CD4-positive, alpha-beta memory T cell (primary cell): ENCODE measurements around the gene LCE7A. TPM values are rescaled to one million over a fixed set of nuclear protein-coding genes. Genes with fewer than 3 reads are reported as not detected.

Experiments
- CTCF ChIA-PET: fragments of 350-600 bp; sonication (Branson Sonifier 250); formaldehyde crosslinking; loops from one replicate; lab custom pipeline; 2021; ENCODE audit warnings: inconsistent platforms; ENCODE audit not compliant: partially characterized antibody; lab: Charles Lee
- POLR2A ChIA-PET: fragments of 350-600 bp; sonication (Branson Sonifier 250); formaldehyde crosslinking; loops from one replicate; lab custom pipeline; 2021; ENCODE audit not compliant: partially characterized antibody; lab: Charles Lee
- DNase-seq, 5 donors: peaks; one replicate each; pipeline versions ENCODE4 v3.0.0 to v3.0.0-alpha.2; 2020 to 2022; ENCODE audit warnings: mixed read lengths in 1 of 5
- H3K27ac ChIP-seq: one replicate; pipeline ENCODE4 v1.7.0; 2013; ENCODE audit warnings: low read depth, low read length
- H3K27me3 ChIP-seq: 2 replicates; pipeline ENCODE4 v1.7.0; 2013; ENCODE audit warnings: mild to moderate bottlenecking, low read length, moderate library complexity; ENCODE audit not compliant: insufficient read depth
- H3K36me3 ChIP-seq: 2 replicates; pipeline ENCODE4 v1.7.0; 2013; ENCODE audit warnings: mild to moderate bottlenecking, low read length, moderate library complexity; ENCODE audit not compliant: insufficient read depth
- H3K4me1 ChIP-seq: 2 replicates; pipeline ENCODE4 v1.7.0; 2013; ENCODE audit warnings: mild to moderate bottlenecking, low read length, moderate library complexity; ENCODE audit not compliant: insufficient read depth
- H3K4me3 ChIP-seq, 2 donors: one replicate each; pipeline ENCODE4 v1.7.0; 2013; ENCODE audit warnings: low read length in 2 of 2, mild to moderate bottlenecking in 1 of 2
- H3K9me3 ChIP-seq, 2 donors: one replicate each; pipeline ENCODE4 v1.7.0; 2013; ENCODE audit warnings: low read length in 2 of 2, control low read depth in 1 of 2; ENCODE audit not compliant: control insufficient read depth in 1 of 2
- H3K27ac Mint-ChIP-seq, 7 donors: one replicate each; pipeline ENCODE4 v1.8.0; 2020 to 2021; ENCODE audit warnings: mixed read lengths in 7 of 7, mild to moderate bottlenecking in 6 of 7, inconsistent platforms in 3 of 7, moderate library complexity in 3 of 7
- H3K27me3 Mint-ChIP-seq, 2 donors: one replicate each; pipeline ENCODE4 v1.8.0; 2020 to 2021; ENCODE audit warnings: mixed read lengths in 2 of 2
- H3K36me3 Mint-ChIP-seq, 2 donors: one replicate each; pipeline ENCODE4 v1.8.0; 2020 to 2021; ENCODE audit warnings: mixed read lengths in 2 of 2, inconsistent platforms in 1 of 2, mild to moderate bottlenecking in 1 of 2
- H3K4me1 Mint-ChIP-seq, 4 donors: one replicate each; pipeline ENCODE4 v1.8.0; 2020 to 2021; ENCODE audit warnings: mixed read lengths in 4 of 4, mild to moderate bottlenecking in 1 of 4
- H3K4me3 Mint-ChIP-seq, 8 donors: one replicate each; pipeline ENCODE4 v1.8.0; 2020 to 2021; ENCODE audit warnings: mixed read lengths in 8 of 8, mild to moderate bottlenecking in 7 of 8, moderate library complexity in 6 of 8, inconsistent platforms in 3 of 8
- H3K9me3 Mint-ChIP-seq, 8 donors: one replicate each; pipeline ENCODE4 v1.8.0; 2020 to 2021; ENCODE audit warnings: mixed read lengths in 8 of 8, mild to moderate bottlenecking in 5 of 8, inconsistent platforms in 3 of 8, moderate library complexity in 1 of 8
- intact Hi-C: fragments of 100-400 bp; cut with micrococcal nuclease; formaldehyde crosslinking; loops from one replicate; pipeline ENCODE4 v1.15.1; 2023
- polyA plus RNA-seq, 2 donors: library from polyadenylated mRNA; unstranded; fragments of 300-500 nt; fragmentation: Illumina TruSeq; gene quantifications; one replicate each; pipeline ENCODE4 v1.2.3, GENCODE V29; 2021
- total RNA-seq, 2 experiments: library from RNA; stranded (reverse); gene quantifications; one replicate each; pipeline ENCODE4 v1.2.3, GENCODE V29; 2021

LCE7A gene
- total and polyA plus RNA-seq, 4 experiments from 2014 or later, result not detected

DNA sequence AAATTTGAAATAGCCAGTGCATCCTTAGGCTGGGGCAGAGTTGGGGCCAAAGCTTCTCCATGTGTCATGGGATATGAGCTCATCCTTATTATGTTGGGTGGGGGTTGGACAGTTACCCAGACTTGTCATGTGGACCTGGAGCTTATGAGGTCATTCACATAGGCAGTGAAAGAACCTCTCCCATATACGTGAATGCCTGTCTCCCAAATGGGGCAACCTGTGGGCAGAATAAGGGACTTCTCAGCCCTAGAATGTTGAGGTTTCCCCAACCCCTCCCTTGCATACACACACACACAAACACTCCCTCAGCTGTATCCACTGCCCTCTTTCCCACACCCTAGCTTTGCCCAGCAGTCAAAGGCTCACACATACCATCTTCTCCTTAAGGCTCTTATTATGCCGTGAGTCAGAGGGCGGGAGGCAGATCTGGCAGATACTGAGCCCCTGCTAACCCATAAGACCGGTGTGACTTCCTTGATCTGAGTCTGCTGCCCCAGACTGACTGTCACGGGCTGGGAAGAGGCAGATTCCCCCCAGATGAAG, 46.3 kb downstream of the LCE7A start:
- no peak overlapping the region for H3K27ac ChIP-seq
- H3K27me3 Mint-ChIP-seq, result peaks cover 24 to 37% of the 10 kb centered on the region in 2 donors
- POLR2A ChIA-PET, result no interaction called here

DNA sequence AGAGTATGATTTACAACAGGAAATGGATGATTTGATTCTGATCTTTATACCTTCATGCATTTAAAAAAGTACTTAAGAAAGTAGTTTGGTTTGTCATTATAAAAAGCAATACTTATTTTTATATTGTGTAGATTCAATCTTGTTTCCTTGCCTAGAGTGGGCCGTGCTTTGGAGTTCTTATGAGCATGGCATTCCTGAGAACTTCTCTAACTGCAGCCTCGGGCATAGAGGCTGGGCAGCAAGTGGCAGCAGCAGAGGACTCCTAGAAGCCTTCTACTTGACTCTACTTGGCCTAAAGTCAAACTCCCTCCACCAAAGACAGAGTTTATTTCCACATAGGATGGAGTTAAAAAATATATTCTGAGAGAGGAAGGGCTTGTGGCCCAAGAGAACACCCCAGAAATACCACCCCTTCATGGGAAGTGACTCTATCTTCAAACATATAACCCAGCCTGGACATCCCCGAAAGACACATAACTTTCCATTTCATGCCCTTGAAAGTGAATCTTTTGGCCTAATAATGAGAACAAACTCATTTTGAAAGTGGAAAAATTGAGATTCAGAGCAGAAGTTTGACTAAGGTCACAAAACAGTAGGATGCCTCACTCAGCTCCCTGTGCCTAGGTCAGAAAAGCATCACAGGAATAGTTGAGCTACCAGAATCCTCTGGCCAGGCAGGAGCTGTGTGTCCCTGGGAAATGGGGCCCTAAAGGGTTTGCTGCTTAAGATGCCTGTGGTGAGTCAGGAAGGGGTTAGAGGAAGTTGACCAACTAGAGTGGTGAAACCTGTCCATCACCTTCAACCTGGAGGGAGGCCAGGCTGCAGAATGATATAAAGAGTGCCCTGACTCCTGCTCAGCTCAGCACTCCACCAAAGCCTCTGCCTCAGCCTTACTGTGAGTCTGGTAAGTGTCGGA, 48.1 kb downstream of the LCE7A start, which contains the start of gene IVL:
Gene IVL, plus strand, starts transcription at position 861 of the 916 bp plus-strand sequence. CDS start 1,252 bp downstream, outside the sequence.
- Histone ChIP-seq H3K27ac (no peak within 1 kb of the TSS), H3K36me3 (no peaks in the 10 kb centered on the region), H3K4me1 (no peaks in the 10 kb centered on the region), H3K9me3 (no peaks in the 10 kb centered on the region), H3K27me3 (no peaks in the 10 kb centered on the region), H3K4me3 (no peak within 1 kb of the TSS)
- H3K27ac Mint-ChIP-seq, result no peak within 1 kb of the TSS
- ChIA-PET CTCF (no interaction called here), POLR2A (no interaction called here)
- intact Hi-C loops, result no loop called here
- H3K36me3 Mint-ChIP-seq, result no peaks in the 10 kb centered on the region
- H3K9me3 Mint-ChIP-seq, result peaks cover 0 to 9% (median 0%) of the 10 kb centered on the region in 8 donors
- DNase-seq, result no peak
- no peak within 1 kb of the TSS for H3K4me3 Mint-ChIP-seq
- peaks cover 27 to 46% of the 10 kb centered on the region in 2 donors for H3K27me3 Mint-ChIP-seq
- no peaks in the 10 kb centered on the region for H3K4me1 Mint-ChIP-seq

More for the DNA sequence above, 46.3 kb downstream of the LCE7A start:
- CTCF ChIA-PET, result no interaction called here
- no peaks in the 10 kb centered on the region for H3K36me3 ChIP-seq
- Mint-ChIP-seq H3K4me3 (no peak overlapping the region), H3K27ac (no peak overlapping the region), H3K36me3 (no peaks in the 10 kb centered on the region), H3K9me3 (peaks cover 0 to 8% (median 0%) of the 10 kb centered on the region in 8 donors), H3K4me1 (no peaks in the 10 kb centered on the region)
- no peaks in the 10 kb centered on the region for H3K27me3 ChIP-seq
- no peak for DNase-seq
- no peak overlapping the region for H3K4me3 ChIP-seq
- intact Hi-C loops, result no loop called here
- no peaks in the 10 kb centered on the region for H3K4me1 ChIP-seq
- H3K9me3 ChIP-seq, result no peaks in the 10 kb centered on the region

DNA sequence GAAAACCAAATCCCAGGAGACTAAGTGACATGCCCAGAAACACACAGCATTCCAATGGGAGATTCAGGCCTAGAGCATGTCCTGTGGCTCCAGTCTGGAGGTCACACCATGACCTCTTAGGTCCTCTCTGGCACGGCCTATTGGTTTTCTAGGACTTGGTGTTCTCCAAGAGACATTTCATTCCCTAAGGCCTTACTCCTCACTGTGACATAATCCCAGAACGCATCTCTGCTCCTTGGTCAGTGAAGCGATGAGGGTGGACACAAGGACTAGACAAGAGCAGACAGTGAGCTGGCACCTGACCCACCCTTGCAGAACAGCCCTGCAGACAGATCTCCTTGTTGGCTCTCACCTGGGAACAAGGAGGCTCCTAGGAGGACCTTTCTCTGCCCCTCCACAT, 49.4 kb downstream of the LCE7A start:
- H3K27ac ChIP-seq, result no peak overlapping the region
- peaks cover 0 to 8% (median 0%) of the 10 kb centered on the region in 8 donors for H3K9me3 Mint-ChIP-seq
- no peaks in the 10 kb centered on the region for H3K4me1 ChIP-seq
- no peaks in the 10 kb centered on the region for H3K27me3 ChIP-seq
- intact Hi-C loops, result no loop called here
- DNase-seq, result no peak
- ChIA-PET POLR2A (no interaction called here), CTCF (no interaction called here)
- no peaks in the 10 kb centered on the region for H3K36me3 Mint-ChIP-seq
- no peak overlapping the region for H3K4me3 ChIP-seq
- no peaks in the 10 kb centered on the region for H3K4me1 Mint-ChIP-seq
- H3K27me3 Mint-ChIP-seq, result peaks cover 20 to 48% of the 10 kb centered on the region in 2 donors
- H3K27ac Mint-ChIP-seq, result no peak overlapping the region
- no peaks in the 10 kb centered on the region for H3K36me3 ChIP-seq
- H3K4me3 Mint-ChIP-seq, result no peak overlapping the region
- no peaks in the 10 kb centered on the region for H3K9me3 ChIP-seq

Other genes starting within 250 kb of the LCE7A start
- not detected for gene LCE3B, start 246.2 kb upstream of the LCE7A start, total RNA-seq
- not detected for gene LCE3B, start 246.2 kb upstream of the LCE7A start, polyA plus RNA-seq
- not detected for gene LCE3A, start 236.9 kb upstream of the LCE7A start, total RNA-seq
- gene LCE3A, start 236.9 kb upstream of the LCE7A start, polyA plus RNA-seq, result not detected
- gene LCE2D, start 196.6 kb upstream of the LCE7A start, total RNA-seq, result not detected
- gene LCE2D, start 196.6 kb upstream of the LCE7A start, polyA plus RNA-seq, result not detected
- not detected for gene LCE2C, start 184.7 kb upstream of the LCE7A start, total RNA-seq
- not detected for gene LCE2C, start 184.7 kb upstream of the LCE7A start, polyA plus RNA-seq
- not detected for gene LCE2B, start 173.9 kb upstream of the LCE7A start, total RNA-seq
- not detected for gene LCE2B, start 173.9 kb upstream of the LCE7A start, polyA plus RNA-seq
- gene LCE2A, start 161.7 kb upstream of the LCE7A start, total RNA-seq, result not detected
- gene LCE2A, start 161.7 kb upstream of the LCE7A start, polyA plus RNA-seq, result not detected
- not detected for gene LCE4A, start 151.8 kb upstream of the LCE7A start, total RNA-seq
- gene LCE4A, start 151.8 kb upstream of the LCE7A start, polyA plus RNA-seq, result not detected
- gene KPRP, start 102.0 kb upstream of the LCE7A start, total RNA-seq, result not detected
- not detected for gene KPRP, start 102.0 kb upstream of the LCE7A start, polyA plus RNA-seq
- gene LCE1F, start 84.9 kb upstream of the LCE7A start, total RNA-seq, result not detected
- gene LCE1F, start 84.9 kb upstream of the LCE7A start, polyA plus RNA-seq, result not detected
- not detected for gene LCE1E, start 73.7 kb upstream of the LCE7A start, total RNA-seq
- not detected for gene LCE1E, start 73.7 kb upstream of the LCE7A start, polyA plus RNA-seq
- gene LCE1D, start 63.3 kb upstream of the LCE7A start, total RNA-seq, result not detected
- gene LCE1D, start 63.3 kb upstream of the LCE7A start, polyA plus RNA-seq, result not detected
- gene LCE1C, start 53.3 kb upstream of the LCE7A start, total RNA-seq, result not detected
- not detected for gene LCE1C, start 53.3 kb upstream of the LCE7A start, polyA plus RNA-seq
- gene LCE1B, start 48.0 kb upstream of the LCE7A start, total RNA-seq, result not detected
- not detected for gene LCE1B, start 48.0 kb upstream of the LCE7A start, polyA plus RNA-seq
- gene LCE1A, start 32.5 kb upstream of the LCE7A start, total RNA-seq, result not detected
- gene LCE1A, start 32.5 kb upstream of the LCE7A start, polyA plus RNA-seq, result not detected
- gene LCE6A, start 17.1 kb upstream of the LCE7A start, total RNA-seq, result not detected
- gene LCE6A, start 17.1 kb upstream of the LCE7A start, polyA plus RNA-seq, result not detected
- gene SMCP, start 18.3 kb downstream of the LCE7A start, total RNA-seq, result not detected
- not detected for gene SMCP, start 18.3 kb downstream of the LCE7A start, polyA plus RNA-seq
- not detected for gene IVL, start 48.5 kb downstream of the LCE7A start, total RNA-seq
- gene IVL, start 48.5 kb downstream of the LCE7A start, polyA plus RNA-seq, result not detected
- not detected for gene SPRR5, start 87.2 kb downstream of the LCE7A start, total RNA-seq
- not detected for gene SPRR5, start 87.2 kb downstream of the LCE7A start, polyA plus RNA-seq
- gene SPRR4, start 110.7 kb downstream of the LCE7A start, total RNA-seq, result not detected
- not detected for gene SPRR4, start 110.7 kb downstream of the LCE7A start, polyA plus RNA-seq
- not detected for gene SPRR1A, start 124.1 kb downstream of the LCE7A start, total RNA-seq
- gene SPRR1A, start 124.1 kb downstream of the LCE7A start, polyA plus RNA-seq, result not detected
- not detected for gene SPRR3, start 141.8 kb downstream of the LCE7A start, total RNA-seq
- gene SPRR3, start 141.8 kb downstream of the LCE7A start, polyA plus RNA-seq, result not detected
- gene SPRR1B, start 171.2 kb downstream of the LCE7A start, total RNA-seq, result not detected
- gene SPRR1B, start 171.2 kb downstream of the LCE7A start, polyA plus RNA-seq, result not detected
- gene SPRR2D, start 181.1 kb downstream of the LCE7A start, total RNA-seq, result not detected
- gene SPRR2D, start 181.1 kb downstream of the LCE7A start, polyA plus RNA-seq, result not detected
- gene SPRR2A, start 197.5 kb downstream of the LCE7A start, total RNA-seq, result not detected
- gene SPRR2A, start 197.5 kb downstream of the LCE7A start, polyA plus RNA-seq, result not detected
- not detected for gene SPRR2B, start 211.6 kb downstream of the LCE7A start, total RNA-seq
- not detected for gene SPRR2B, start 211.6 kb downstream of the LCE7A start, polyA plus RNA-seq
- gene SPRR2E, start 234.5 kb downstream of the LCE7A start, total RNA-seq, result not detected
- not detected for gene SPRR2E, start 234.5 kb downstream of the LCE7A start, polyA plus RNA-seq